Peyer's patch (tissue), 4 donors: ENCODE data around the gene LCN6. TPM values are rescaled to one million over a fixed set of nuclear protein-coding genes. Genes with fewer than 3 reads are reported as not detected.
A peak's percentile ranks its signal among the peaks of the same experiment; 100 is the strongest.

Experiments
- DNase-seq, 3 donors: peaks; one replicate each; pipeline ENCODE4 v3.0.0-alpha.2; 2017 to 2019
- H3K27ac ChIP-seq, 4 donors: fragments of 200-600 bp; sonication (generic); one replicate each; pipeline ENCODE4 v1.5.1; 2016 to 2019
- H3K27me3 ChIP-seq, 2 donors: fragments of 200-600 bp; sonication (generic); one replicate each; pipeline ENCODE4 v1.5.1; 2019
- H3K36me3 ChIP-seq, 3 donors: fragments of 200-600 bp; sonication (generic); one replicate each; pipeline ENCODE4 v1.5.1; 2016 to 2019
- H3K4me1 ChIP-seq, 4 donors: fragments of 200-600 bp; sonication (generic); one replicate each; pipeline ENCODE4 v1.5.1; 2016 to 2019
- H3K4me3 ChIP-seq, 4 donors: fragments of 200-600 bp; sonication (generic); 1 replicate in 3 of 4; 2 replicates in 1 of 4; pipeline ENCODE4 v1.5.1; 2016 to 2019; ENCODE audit warnings: mild to moderate bottlenecking in 1 of 4
- H3K9me3 ChIP-seq, 4 donors: fragments of 200-600 bp; sonication (generic); one replicate each; pipeline ENCODE4 v1.5.1; 2016 to 2019; ENCODE audit warnings: mild to moderate bottlenecking in 1 of 4
- POLR2A ChIP-seq, 2 donors: fragments of 450-650 bp; IDR thresholded peaks; one replicate each; pipeline ENCODE4 v1.5.1; 2017; ENCODE audit warnings: antibody characterized with exemption in 2 of 2, mild to moderate bottlenecking in 2 of 2, moderate library complexity in 2 of 2
- total RNA-seq, 4 donors: library from RNA; depleted of rRNA; stranded (reverse); fragments of >200 nt; gene quantifications; one replicate each; pipeline ENCODE4 v1.1.0, GENCODE V29; 2016
- TF ChIP-seq, protein P1 (sequence below), 6 experiments: fragments of 450-650 bp in 4 of 6; fragments of 200-600 bp in 2 of 6; sonication (generic) in 1 of 6; IDR thresholded peaks; one replicate each; pipeline ENCODE4 v1.5.1; 2017 to 2019; ENCODE audit warnings: antibody characterized with exemption in 6 of 6, mild to moderate bottlenecking in 3 of 6, moderate library complexity in 1 of 6

LCN6 gene
- total RNA-seq, 4 donors from 2014 or later: 4.7 to 17.3 (median 5.6) TPM

DNA sequence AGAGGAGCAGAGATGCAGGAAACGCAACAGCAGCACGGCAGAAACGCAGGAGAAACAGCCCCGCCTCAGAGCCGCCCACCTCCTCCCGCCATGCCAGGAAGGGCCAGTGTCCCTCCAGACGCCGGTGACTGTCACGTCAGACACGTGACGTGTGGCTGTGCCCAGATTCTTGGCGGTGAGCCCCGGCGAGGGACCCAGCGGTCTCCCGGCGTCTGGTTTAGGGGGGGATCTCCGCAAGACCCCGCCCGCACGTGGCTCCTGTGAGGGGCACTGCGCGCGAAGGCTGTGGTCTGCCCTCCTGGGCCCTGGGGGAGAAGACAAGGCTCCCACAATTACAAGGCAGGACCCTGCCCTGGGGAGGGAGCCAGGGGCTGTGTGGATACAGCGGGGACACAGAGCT is 12.1 kb upstream of the LCN6 start:
- Histone ChIP-seq H3K4me1 (peaks cover 0 to 17% (median 0%) of the 10 kb centered on the region in 4 donors), H3K36me3 (no peaks in the 10 kb centered on the region), H3K9me3 (peaks cover 0 to 3% (median 0%) of the 10 kb centered on the region in 4 donors), H3K27ac (no peak overlapping the region), H3K27me3 (no peaks in the 10 kb centered on the region), H3K4me3 (no peak overlapping the region)
- no peak for DNase-seq
- TF ChIP-seq, protein P1, sequence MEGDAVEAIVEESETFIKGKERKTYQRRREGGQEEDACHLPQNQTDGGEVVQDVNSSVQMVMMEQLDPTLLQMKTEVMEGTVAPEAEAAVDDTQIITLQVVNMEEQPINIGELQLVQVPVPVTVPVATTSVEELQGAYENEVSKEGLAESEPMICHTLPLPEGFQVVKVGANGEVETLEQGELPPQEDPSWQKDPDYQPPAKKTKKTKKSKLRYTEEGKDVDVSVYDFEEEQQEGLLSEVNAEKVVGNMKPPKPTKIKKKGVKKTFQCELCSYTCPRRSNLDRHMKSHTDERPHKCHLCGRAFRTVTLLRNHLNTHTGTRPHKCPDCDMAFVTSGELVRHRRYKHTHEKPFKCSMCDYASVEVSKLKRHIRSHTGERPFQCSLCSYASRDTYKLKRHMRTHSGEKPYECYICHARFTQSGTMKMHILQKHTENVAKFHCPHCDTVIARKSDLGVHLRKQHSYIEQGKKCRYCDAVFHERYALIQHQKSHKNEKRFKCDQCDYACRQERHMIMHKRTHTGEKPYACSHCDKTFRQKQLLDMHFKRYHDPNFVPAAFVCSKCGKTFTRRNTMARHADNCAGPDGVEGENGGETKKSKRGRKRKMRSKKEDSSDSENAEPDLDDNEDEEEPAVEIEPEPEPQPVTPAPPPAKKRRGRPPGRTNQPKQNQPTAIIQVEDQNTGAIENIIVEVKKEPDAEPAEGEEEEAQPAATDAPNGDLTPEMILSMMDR (IDR thresholded peaks at IDR 0.05): no peak
- TF ChIP-seq POLR2A (IDR thresholded peaks at IDR 0.05): no peak

DNA sequence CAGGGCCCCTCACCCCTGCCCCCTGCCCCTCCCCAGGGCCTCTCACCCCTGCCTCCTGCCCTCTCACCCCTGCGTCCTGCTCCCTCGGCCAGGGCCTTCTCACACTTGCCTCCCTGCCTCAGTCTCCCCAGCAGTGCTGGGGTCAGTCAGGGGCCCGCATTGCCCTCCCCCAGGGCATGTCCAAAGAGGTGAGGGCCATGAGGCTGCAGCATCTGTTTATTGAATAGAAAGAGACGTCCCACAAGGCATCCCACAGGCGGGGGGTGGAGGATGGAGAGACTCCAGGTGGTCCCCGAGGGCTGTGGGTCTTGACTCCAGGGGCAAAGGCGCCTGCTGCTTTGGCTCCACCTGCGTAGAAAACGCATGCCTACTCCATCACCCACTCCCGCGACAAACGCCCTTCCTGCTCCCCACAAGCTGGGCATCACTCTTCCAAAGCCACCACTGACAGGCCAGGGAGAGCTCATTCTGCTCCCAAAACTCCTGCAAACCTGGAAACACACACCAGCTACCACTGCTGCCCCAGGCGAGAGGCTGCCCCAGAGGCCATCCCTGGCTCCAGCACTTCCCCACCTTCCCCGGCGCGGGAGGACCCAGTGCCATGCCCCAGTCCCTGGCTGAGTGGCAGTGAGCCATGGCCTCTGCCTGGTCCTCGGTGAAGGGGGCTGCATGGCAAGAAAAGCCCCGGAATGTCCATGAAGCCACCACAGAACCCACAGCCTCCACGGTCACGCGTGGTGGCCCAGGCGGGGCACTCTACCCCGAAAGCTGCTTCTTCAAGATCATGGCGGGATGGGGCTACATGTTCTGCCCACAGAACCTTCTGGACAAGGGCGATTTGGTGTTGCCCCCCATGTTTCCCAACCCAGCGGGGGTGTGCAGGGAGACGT is 11.4 kb upstream of the LCN6 start:
- no peak for DNase-seq
- TF ChIP-seq POLR2A (IDR thresholded peaks at IDR 0.05): no peak
- TF ChIP-seq, protein P1 (IDR thresholded peaks at IDR 0.05): no peak
- Histone ChIP-seq H3K9me3 (peaks cover 0 to 4% (median 0%) of the 10 kb centered on the region in 4 donors), H3K27me3 (no peaks in the 10 kb centered on the region), H3K4me1 (peaks cover 0 to 19% (median 0%) of the 10 kb centered on the region in 4 donors), H3K27ac (no peak overlapping the region), H3K4me3 (no peak overlapping the region), H3K36me3 (no peaks in the 10 kb centered on the region)

DNA sequence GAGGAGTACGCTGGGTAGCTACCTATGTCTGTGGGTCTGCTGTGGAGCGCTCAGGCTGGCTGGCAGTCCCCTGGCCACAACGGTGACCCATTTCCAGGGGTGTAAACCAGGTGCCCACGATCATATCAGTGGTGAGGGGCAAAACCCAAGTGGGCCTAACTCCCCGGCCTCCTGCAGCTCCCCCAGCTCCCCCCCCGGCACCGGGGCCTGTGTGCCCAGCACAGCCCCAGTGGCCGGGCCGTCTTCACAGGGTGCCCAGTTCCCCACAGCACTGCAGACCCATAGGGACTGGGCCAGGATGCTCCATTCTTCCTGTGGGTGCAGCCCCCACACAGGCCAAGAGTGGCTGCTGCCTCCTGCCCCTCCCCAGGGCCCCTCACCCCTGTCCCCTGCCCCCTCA is 10.7 kb upstream of the LCN6 start:
- Histone ChIP-seq H3K36me3 (no peaks in the 10 kb centered on the region), H3K4me3 (no peak overlapping the region), H3K9me3 (peaks cover 0 to 4% (median 0%) of the 10 kb centered on the region in 4 donors), H3K27me3 (no peaks in the 10 kb centered on the region), H3K4me1 (peaks cover 0 to 20% (median 0%) of the 10 kb centered on the region in 4 donors), H3K27ac (no peak overlapping the region)
- TF ChIP-seq, protein P1 (IDR thresholded peaks at IDR 0.05): no peak
- DNase-seq: no peak

DNA sequence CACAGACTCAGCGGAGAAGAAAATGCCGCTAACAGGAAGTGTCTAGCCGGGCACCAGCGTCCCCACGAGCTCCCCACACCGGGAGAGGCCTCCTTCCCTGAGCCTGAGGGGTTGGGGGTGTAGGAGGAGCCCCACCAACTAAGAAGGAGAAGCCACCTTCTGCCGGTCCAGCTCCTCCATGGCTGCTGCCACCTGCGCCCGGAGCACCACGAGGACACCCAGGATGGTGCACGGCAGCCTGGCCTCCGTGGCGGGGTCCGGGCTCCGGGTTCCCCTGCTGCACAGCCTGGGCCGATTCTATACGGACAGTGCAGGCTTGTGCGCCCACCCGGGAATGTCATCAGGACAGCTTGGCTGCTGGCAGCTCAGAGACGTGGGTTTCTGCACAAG is 9.4 kb upstream of the LCN6 start:
- Histone ChIP-seq H3K27ac (peak overlapping the region in 1 of 4 donors; percentile 66), H3K36me3 (no peaks in the 10 kb centered on the region), H3K9me3 (peaks cover 0 to 7% (median 2%) of the 10 kb centered on the region in 4 donors), H3K27me3 (no peaks in the 10 kb centered on the region), H3K4me3 (no peak overlapping the region), H3K4me1 (peaks cover 0 to 20% (median 0%) of the 10 kb centered on the region in 4 donors)
- no peak for TF ChIP-seq POLR2A (IDR thresholded peaks at IDR 0.05)
- TF ChIP-seq, protein P1 (IDR thresholded peaks at IDR 0.05): no peak
- DNase-seq: no peak

DNA sequence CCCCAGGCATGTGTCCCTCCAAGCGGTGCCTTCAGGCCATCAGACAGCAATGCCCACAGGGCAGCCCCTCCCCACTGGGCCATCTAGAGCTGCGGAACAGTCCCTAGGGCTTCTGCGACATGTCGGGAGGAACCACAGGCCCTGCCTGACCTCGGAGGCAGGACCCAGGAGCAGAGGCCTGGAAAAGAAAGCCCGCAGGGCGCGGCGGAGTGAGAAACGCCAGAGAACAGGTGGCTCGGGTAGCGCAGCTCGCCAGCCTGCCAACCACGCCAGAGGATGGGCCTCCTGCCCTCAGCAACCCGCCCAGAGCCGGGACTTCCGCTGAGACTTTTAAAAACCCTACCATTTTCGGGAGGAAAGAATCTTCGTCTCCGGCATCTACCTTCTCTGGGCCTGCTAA is 9.0 kb upstream of the LCN6 start:
- peak overlapping the region in 1 of 4 donors; percentile 66 for H3K27ac ChIP-seq
- no peak overlapping the region for H3K4me3 ChIP-seq
- H3K4me1 ChIP-seq: peaks cover 0 to 20% (median 0%) of the 10 kb centered on the region in 4 donors
- DNase-seq: no peak
- TF ChIP-seq POLR2A (IDR thresholded peaks at IDR 0.05): no peak
- TF ChIP-seq, protein P1 (IDR thresholded peaks at IDR 0.05): no peak
- H3K9me3 ChIP-seq: peaks cover 0 to 7% (median 2%) of the 10 kb centered on the region in 4 donors
- H3K27me3 ChIP-seq: no peaks in the 10 kb centered on the region
- no peaks in the 10 kb centered on the region for H3K36me3 ChIP-seq
